ENCODE results near the gene USP36.

USP36 gene

GRCh38 chr17:78790552-78790951 lies 50.1 kb downstream of the USP36 start:
- H3K4me3 ChIP-seq (ENCODE audit: low read depth, low read length) = no peak overlapping the region
- no peak for TF ChIP-seq CTCF (IDR thresholded peaks at IDR 0.05; ENCODE audit: low read depth, low read length)
- no peak for DNase-seq (ENCODE audit: low read depth, low spot score)
- in situ Hi-C loops (cut with HindIII; ENCODE audit: low sequenced_read_pairs) = no loop called here

- no peak for TF ChIP-seq CTCF (IDR thresholded peaks at IDR 0.05; ENCODE audit: low read depth, low read length)
- in situ Hi-C loops (cut with HindIII; ENCODE audit: low sequenced_read_pairs) = no loop called here
- H3K4me3 ChIP-seq (ENCODE audit: low read depth, low read length) = no peak overlapping the region
- DNase-seq (ENCODE audit: low read depth, low spot score) = peak; percentile 82
Observed at GRCh38 chr17:78789663-78790181, 50.9 kb downstream of the USP36 start.

- in situ Hi-C loops (cut with HindIII; ENCODE audit: low sequenced_read_pairs) = no loop called here
- TF ChIP-seq CTCF (IDR thresholded peaks at IDR 0.05; ENCODE audit: low read depth, low read length) = no peak
- DNase-seq (ENCODE audit: low read depth, low spot score) = no peak
- no peak overlapping the region for H3K4me3 ChIP-seq (ENCODE audit: low read depth, low read length)
Observed at GRCh38 chr17:78789149-78789662, 51.4 kb downstream of the USP36 start.

DNA sequence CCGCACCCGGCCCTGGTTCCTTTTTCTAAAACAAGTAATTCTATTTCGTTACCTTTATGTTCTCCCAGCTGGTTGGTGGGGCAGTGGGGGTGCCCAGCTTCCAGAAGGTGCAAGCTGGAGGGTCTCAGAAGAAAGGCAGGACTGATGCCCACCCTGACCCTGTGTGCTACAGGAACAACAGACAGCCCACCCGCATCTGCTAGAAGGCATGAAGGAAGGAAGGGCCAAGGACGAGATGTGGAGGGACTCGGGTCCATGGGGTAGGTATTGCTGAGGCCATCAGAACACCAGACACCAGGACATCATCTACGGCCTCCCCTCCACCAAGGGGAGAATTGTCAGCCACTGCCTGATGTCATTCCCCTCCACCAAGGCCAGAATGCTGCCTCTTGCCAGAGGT lies 52.2 kb downstream of the USP36 start:
- H3K4me3 ChIP-seq (ENCODE audit: low read depth, low read length) = no peak overlapping the region
- DNase-seq (ENCODE audit: low read depth, low spot score) = no peak
- TF ChIP-seq CTCF (IDR thresholded peaks at IDR 0.05; ENCODE audit: low read depth, low read length) = no peak
- in situ Hi-C loops (cut with HindIII; ENCODE audit: low sequenced_read_pairs) = no loop called here

DNA sequence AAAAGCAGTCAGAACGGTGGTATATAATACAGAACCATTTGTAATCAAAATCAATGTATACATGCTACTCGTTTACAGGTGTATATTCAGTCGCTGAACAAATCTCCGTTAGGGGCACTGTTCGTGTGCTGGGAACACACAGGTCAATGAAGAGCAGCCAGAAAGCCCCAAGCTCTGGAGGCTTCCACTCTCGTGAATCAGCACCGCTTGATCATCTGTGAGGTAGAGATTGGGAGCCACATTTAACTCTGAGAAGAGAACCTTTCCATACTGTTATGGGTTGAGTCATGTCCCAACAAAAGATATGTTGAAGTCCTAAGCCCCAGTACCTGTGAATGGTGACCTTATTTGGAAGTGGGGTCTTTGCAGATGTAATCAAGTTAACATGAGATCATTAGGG lies 53.2 kb downstream of the USP36 start:
- no peak for DNase-seq (ENCODE audit: low read depth, low spot score)
- no peak overlapping the region for H3K4me3 ChIP-seq (ENCODE audit: low read depth, low read length)
- TF ChIP-seq CTCF (IDR thresholded peaks at IDR 0.05; ENCODE audit: low read depth, low read length) = no peak
- in situ Hi-C loops (cut with HindIII; ENCODE audit: low sequenced_read_pairs) = no loop called here

- TF ChIP-seq CTCF (IDR thresholded peaks at IDR 0.05; ENCODE audit: low read depth, low read length) = no peak
- H3K4me3 ChIP-seq (ENCODE audit: low read depth, low read length) = no peak overlapping the region
- DNase-seq (ENCODE audit: low read depth, low spot score) = no peak
- in situ Hi-C loops (cut with HindIII; ENCODE audit: low sequenced_read_pairs) = no loop called here
Observed at GRCh38 chr17:78785663-78786057, 55.0 kb downstream of the USP36 start.
